ENCODE data around the gene SAMD4B. TPM values are rescaled to one million over a fixed set of nuclear protein-coding genes. Genes with fewer than 3 reads are reported as not detected.
A peak's percentile ranks its signal among the peaks of the same experiment; 100 is the strongest.
"Not testable (repeated sequence)": the region's sequence is repeated elsewhere in the genome, so short reads cannot be mapped to it uniquely, and the experiment has no call there.

The SAMD4B gene
- total RNA-seq, 1 experiment from 2014 or later: 49.7 TPM

DNA sequence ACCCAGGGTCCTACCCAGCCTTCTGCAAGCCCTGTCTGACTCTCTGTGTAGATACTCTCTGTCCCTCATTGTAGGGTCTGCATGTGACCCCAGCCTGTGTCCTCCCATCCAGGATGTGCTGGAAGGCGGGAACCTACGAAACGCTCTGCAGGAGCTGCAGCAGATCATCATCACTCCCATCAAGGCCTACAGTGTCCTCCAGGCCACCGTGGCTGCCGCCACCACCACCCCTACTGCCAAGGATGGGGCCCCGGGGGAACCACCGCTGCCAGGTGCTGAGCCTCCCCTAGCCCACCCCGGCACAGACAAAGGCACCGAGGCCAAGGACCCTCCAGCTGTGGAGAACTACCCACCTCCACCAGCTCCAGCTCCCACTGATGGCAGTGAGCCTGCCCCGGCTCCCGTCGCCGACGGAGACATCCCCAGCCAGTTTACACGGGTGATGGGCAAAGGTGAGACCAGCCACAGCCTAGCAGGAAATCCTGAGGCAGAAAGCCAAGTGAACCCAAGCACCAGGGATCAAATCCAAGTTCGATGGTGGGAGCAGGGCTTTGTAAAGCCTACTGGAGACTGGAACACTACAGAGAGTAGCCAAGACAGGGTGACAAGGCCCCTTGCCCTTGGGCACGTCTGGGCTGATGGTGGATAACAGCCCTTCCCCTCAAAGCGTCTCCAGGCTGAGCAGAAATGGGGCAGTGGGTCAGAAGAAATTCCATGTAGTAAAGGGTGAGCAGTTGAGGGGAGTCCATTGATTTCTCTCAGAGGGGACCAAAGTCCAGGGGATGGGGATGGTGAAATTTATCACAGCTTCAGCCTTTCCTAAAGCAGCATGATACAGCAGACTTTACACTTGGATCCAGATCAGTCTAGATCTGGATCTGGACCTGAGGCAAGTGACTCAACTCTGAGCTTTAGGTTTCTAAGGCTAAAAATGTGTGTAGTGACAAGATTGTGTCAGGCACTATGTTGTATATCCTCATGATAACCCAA is 35.4 kb downstream of the SAMD4B start:
- Histone ChIP-seq H3K4me3 (no peak overlapping the region), H3K36me3 (peaks cover 92% of the 10 kb centered on the region), H3K27ac (no peak overlapping the region), H3K9me3 (replicated peaks) (no peaks in the 10 kb centered on the region), H3K27me3 (replicated peaks) (no peaks in the 10 kb centered on the region), H3K4me1 (replicated peaks) (peaks cover 4% of the 10 kb centered on the region)
- no peak for DNase-seq (ENCODE audit: low read depth in 1 of 2, low spot score in 2 of 2)

DNA sequence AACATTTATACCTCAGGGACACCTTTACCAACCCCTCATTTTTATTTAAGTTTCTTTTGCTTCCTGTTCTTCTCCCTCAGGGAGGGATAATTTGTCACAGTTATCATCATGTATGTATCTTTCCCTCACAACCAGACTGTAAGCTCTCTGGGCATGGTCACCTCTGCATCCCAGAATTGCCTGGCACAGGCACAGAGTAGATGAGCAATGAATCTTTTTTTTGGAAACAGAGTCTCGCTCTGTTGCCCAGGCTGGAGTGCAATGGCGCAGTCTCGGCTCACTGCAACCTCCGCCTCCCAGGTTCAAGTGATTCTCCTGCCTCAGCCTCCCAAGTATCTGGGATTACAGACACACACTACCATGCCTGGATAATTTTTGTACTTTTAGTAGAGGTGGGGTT is 37.1 kb downstream of the SAMD4B start:
- H3K36me3 ChIP-seq: peaks cover 94% of the 10 kb centered on the region
- H3K4me1 ChIP-seq (replicated peaks); H3K4me3 ChIP-seq; H3K9me3 ChIP-seq (replicated peaks); H3K27me3 ChIP-seq (replicated peaks); H3K27ac ChIP-seq; DNase-seq (ENCODE audit: low read depth in 1 of 2, low spot score in 2 of 2): not testable (repeated sequence)

DNA sequence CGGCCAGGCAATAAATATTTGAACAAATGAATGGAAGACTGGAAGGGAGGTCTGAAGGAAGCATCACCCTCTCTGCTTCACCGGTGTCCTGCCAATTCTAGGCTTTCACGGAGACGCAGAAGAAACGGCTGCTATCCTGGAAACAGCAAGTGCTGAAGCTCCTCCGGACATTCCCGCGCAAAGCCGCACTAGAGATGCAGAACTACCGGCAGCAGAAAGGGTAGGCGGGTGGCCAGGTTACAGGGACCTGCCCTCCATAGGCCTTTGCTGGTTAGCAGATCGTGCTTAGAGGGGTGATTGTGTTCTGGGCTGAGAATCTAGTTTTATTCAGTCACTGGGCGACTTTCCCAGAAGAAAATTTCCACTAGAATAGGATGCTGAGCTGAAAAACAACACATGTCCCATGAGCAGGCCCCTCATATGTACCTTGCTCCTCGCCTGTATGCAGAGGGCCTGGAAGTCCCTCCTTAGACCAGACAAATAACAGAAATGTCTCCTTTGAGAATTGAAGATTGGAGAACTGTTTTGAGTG is 37.7 kb downstream of the SAMD4B start:
- H3K4me3 ChIP-seq: no peak overlapping the region
- H3K4me1 ChIP-seq (replicated peaks): no peaks in the 10 kb centered on the region
- H3K27me3 ChIP-seq (replicated peaks): no peaks in the 10 kb centered on the region
- H3K27ac ChIP-seq: no peak overlapping the region
- H3K9me3 ChIP-seq (replicated peaks): no peaks in the 10 kb centered on the region
- no peak for DNase-seq (ENCODE audit: low read depth in 1 of 2, low spot score in 2 of 2)
- peaks cover 93% of the 10 kb centered on the region for H3K36me3 ChIP-seq

DNA sequence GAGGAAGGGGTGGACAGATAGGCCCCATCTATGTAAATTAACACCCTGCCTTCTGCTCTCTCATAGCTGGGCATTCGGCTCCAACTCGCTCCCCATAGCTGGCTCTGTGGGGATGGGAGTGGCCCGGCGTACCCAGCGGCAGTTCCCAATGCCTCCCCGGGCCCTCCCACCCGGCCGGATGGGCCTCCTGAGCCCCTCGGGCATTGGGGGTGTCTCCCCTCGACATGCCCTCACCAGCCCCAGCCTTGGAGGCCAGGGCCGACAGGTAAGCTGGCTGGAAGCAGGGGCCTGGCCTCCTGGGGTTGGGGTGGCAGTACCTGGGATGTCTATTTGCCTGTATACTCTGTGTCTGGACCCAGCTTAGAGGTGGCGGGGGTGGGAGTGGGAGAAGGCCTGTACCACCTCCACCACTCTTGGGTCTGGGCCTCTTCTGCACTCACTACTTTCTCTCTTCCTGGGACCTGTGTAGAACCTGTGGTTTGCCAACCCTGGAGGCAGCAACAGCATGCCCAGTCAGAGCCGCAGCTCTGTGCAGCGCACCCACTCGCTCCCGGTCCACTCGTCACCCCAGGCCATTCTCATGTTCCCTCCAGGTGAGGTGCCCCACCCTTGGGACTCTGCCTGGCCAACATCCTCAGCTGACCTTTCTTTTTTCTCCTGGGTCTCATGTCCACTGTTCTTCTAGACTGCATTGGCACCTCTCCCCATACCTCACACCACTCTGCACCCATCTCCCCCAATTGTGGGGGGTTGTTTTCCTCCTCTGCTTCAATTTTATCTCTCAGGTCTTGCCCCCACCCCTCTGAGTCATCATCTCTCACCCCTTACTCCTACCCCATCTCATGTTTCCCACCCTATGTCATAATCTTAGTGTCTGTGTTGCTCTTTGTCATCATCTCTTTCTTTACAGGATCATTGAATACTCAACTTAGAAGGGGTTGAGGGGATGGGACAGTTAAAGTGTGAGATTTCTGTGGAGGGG is 38.6 kb downstream of the SAMD4B start:
- Histone ChIP-seq H3K27me3 (replicated peaks) (no peaks in the 10 kb centered on the region), H3K27ac (no peak overlapping the region), H3K9me3 (replicated peaks) (no peaks in the 10 kb centered on the region), H3K36me3 (peaks cover 91% of the 10 kb centered on the region), H3K4me3 (no peak overlapping the region), H3K4me1 (replicated peaks) (no peaks in the 10 kb centered on the region)
- DNase-seq (ENCODE audit: low read depth in 1 of 2, low spot score in 2 of 2): no peak

DNA sequence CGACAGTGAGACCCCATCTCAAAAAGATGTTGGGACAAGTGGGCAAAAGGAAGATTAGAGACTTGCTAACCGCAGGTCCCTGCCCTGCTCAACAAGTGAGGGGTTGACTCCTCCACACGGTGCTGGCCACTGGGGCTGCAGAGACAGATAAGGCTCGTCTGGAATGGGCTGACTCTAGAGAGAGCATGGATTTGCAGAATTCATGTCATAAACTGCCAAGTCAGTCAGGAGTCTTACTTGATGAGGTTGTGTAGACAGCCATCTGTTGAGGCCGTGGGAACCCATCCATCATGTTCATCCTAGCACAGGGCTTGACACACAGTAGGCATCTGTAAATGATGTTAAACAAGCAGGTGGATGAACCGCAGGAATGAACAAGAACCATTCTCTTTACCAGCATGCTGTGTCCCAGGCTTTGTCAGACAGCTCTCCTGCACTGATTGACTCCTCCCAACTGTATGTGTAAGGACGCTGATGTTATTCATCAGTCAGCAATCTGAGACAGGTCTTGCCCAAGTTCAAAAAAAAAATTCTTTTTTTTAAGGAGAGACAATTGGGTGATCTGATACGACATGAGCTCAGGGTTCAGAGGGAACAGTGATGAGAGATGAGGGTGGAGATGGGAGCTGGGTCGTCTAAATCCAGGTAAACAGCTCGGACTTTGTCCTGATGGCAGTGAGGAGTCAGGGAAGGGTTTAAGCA is 39.8 kb downstream of the SAMD4B start:
- Histone ChIP-seq H3K4me3 (no peak overlapping the region), H3K27ac (no peak overlapping the region), H3K4me1 (replicated peaks) (no peaks in the 10 kb centered on the region), H3K36me3 (peaks cover 91% of the 10 kb centered on the region), H3K27me3 (replicated peaks) (no peaks in the 10 kb centered on the region), H3K9me3 (replicated peaks) (no peaks in the 10 kb centered on the region)
- no peak for DNase-seq (ENCODE audit: low read depth in 1 of 2, low spot score in 2 of 2)

DNA sequence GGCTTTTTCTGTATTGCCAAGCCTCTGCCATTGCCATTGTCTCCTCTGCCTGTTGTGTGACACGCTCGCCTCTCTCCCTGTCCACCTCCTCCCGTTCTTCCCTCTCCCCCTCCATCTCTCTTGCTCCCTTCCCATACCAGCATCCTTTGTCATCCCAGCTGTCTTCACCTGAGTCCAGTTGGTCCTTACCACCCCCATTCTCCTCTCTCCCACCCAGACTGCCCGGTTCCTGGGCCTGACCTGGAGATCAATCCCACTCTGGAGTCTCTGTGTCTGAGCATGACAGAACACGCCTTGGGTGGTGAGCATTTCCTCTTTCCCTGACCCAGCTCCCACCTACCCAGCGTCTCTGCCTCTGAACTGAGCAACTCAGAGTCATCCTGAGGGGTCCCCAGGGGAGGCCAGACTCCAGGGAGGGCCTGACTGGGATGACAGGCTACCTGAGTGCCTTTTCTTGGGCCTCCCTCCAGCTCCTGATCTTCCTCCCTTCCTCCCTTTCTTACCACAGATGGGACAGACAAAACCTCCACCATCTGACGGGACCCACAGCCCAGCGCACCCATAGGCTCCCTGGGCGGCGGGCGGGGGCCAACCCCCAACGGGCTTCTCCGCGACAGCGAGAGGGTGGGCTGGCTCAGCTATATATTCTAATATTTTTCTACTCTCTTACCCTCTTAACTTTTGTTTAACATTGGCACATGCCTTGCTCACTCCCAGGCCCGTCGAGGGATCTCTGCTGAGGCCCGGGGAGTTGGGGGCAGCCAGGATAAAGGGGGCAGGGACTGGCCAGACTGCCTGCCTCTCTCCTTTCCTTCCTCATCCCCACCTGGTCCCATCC is 41.0 kb downstream of the SAMD4B start:
- Histone ChIP-seq H3K9me3 (replicated peaks) (no peaks in the 10 kb centered on the region), H3K4me1 (replicated peaks) (no peaks in the 10 kb centered on the region), H3K4me3 (no peak overlapping the region), H3K27me3 (replicated peaks) (no peaks in the 10 kb centered on the region), H3K27ac (no peak overlapping the region), H3K36me3 (peaks cover 91% of the 10 kb centered on the region)
- no peak for DNase-seq (ENCODE audit: low read depth in 1 of 2, low spot score in 2 of 2)

DNA sequence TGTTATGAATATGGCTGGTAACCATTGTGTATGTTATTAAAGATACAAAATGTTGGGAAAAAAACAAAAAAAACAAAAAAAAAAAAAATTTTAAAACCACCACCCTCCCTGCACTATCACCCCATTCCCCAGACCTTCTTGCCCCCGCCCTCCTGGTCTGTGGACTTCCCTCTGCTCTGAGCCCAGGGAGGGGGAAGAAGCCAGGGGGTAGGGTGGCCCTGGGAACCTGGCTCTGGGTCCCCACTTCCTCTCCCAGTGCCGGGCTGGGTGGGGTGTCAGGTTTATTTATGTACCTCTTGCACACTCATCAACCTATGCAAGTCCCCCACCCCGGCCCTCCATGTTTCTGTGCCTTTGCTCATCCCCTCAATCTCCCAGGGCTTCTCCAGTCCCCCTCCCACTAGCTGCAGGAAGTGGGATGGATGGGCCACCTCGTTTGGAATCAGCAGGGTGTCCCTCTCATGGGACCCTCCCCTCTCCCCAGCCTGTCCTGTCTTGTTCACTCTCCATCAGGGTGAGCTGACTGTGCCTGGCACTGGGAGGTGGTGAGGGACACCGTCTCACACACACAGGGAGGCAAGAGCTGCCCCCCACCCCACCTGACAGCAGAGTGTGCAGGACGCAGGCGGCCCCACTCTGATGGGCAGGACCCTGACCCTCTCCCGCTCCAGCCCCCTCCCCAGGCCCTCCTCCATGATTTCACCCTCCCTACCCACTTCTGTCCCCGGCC is 42.8 kb downstream of the SAMD4B start:
- no peak overlapping the region for H3K27ac ChIP-seq
- no peaks in the 10 kb centered on the region for H3K9me3 ChIP-seq (replicated peaks)
- peaks cover 91% of the 10 kb centered on the region for H3K36me3 ChIP-seq
- DNase-seq (ENCODE audit: low read depth in 1 of 2, low spot score in 2 of 2): no peak
- no peaks in the 10 kb centered on the region for H3K27me3 ChIP-seq (replicated peaks)
- no peak overlapping the region for H3K4me3 ChIP-seq
- peaks cover 4% of the 10 kb centered on the region for H3K4me1 ChIP-seq (replicated peaks)

DNA sequence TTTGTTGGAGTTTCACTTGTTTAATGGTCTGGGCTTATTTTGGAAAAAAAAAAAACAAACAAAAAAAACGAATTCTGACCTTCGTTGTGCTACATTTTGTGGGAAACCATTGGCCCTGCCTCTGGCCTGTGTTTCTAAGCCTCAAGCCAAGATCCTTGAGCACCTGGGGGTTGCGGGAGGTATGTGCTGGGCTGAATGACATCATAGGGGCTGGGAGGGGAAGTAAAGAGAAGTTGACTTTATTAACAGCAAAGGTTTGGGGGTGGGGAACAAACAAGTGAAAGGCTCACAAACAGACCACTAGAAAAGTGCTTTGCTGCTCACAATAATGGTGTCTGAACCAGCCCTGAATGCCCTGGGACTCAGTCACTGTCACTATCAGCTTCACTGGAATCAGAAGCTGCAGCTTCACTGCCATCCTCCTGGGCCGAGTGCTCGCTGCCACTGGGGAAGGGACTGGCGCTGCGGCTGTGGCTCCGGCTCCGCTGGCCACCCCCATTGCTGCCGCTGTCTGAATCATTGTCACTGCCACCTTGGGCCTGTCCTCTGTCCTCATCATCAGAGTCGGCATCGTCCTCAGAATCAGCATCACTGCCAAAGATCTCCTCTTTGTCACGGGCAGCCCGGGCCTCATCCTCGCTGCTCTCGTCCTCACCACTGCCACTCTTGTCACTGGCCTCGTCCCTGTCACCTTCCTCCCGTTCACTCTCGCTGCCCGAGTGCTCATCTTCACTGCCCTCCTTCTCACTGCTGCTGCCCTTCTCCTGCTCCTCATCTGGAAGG is 43.6 kb downstream of the SAMD4B start:
- Histone ChIP-seq H3K4me3 (no peak overlapping the region), H3K27ac (no peak overlapping the region), H3K36me3 (peaks cover 86% of the 10 kb centered on the region), H3K27me3 (replicated peaks) (no peaks in the 10 kb centered on the region), H3K4me1 (replicated peaks) (peaks cover 7% of the 10 kb centered on the region), H3K9me3 (replicated peaks) (no peaks in the 10 kb centered on the region)
- DNase-seq (ENCODE audit: low read depth in 1 of 2, low spot score in 2 of 2): no peak

DNA sequence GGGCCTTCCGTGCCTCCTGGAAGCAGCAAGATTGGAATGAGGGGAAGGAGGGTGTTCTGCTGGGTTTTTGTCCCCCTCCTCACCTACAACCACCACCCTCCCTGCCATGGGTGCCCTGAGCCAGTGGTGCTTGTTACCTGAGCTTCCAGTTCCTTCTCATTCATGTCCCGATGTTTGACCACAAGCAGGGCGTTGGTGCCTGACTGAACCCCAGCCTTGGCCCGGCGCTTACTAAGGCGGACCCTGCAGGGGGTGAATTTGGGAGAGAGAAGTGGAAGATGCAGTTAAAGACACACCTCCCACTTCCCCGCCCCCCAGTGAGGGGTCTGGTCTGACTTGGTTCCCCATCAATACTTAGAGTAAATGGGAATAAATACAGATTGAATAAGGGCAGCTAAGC is 44.3 kb downstream of the SAMD4B start:
- no peak for DNase-seq (ENCODE audit: low read depth in 1 of 2, low spot score in 2 of 2)
- Histone ChIP-seq H3K4me1 (replicated peaks) (peaks cover 7% of the 10 kb centered on the region), H3K27ac (no peak overlapping the region), H3K27me3 (replicated peaks) (no peaks in the 10 kb centered on the region), H3K4me3 (no peak overlapping the region), H3K36me3 (peaks cover 82% of the 10 kb centered on the region), H3K9me3 (replicated peaks) (no peaks in the 10 kb centered on the region)

DNA sequence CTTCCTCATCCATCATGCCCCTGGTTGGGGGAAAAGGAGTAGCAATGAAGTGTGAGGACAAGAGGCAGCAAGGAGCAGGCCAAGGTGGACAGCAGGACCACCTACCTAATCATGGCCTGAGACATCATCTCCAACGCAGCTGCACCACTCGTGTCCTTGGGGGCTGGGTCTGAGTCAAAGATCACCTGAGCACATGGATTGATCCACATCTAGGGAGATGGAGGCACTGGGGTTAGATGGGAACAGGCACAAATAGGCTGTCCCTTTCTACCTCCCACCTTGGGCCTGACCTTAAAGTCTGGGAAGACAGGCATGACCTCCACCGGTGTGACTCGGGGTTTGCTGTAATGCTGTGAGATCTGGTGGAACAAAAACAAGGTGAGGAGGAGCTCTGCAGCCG is 46.4 kb downstream of the SAMD4B start:
- H3K27ac ChIP-seq: no peak overlapping the region
- H3K4me1 ChIP-seq (replicated peaks): peaks cover 12% of the 10 kb centered on the region
- H3K36me3 ChIP-seq: peaks cover 72% of the 10 kb centered on the region
- H3K4me3 ChIP-seq: no peak overlapping the region
- DNase-seq (ENCODE audit: low read depth in 1 of 2, low spot score in 2 of 2): no peak
- no peaks in the 10 kb centered on the region for H3K9me3 ChIP-seq (replicated peaks)
- H3K27me3 ChIP-seq (replicated peaks): no peaks in the 10 kb centered on the region

DNA sequence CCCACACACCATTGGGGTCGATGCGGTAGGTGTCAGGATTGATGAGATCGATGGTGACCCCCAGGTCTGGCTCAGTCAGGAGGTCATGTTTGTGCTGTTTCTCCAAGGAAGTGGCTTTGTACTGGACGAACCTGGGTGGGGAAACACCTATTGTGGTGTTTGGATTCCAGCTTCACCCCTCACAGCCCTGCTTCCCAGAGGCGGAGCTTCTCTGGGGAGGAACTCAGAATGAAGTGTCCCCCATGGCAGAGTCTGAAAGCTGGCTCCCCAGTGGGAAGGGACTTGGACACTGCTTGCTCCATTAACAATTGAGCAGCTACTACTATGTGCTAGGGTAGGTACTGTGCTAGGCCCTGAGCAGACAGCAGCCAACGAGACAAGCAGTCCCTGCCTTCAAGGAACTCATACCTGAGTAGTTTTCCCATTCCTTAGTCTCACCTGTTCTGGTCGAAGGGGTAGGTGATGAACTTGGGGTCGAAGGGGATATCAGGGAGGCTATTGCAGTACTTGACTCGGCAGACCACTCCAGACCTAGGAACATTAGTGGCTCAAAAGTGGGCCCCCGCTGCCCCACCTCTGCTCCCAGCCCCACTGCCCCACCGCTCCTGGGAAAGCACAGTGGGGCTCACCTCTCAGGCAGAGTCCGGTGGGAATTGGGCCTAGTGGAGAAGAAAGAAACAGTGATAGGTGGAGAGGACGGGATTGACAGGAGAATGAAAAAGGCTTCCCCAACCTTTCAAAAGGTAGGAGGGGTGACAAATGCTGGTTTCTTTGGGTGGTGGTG is 47.6 kb downstream of the SAMD4B start:
- Histone ChIP-seq H3K27ac (no peak overlapping the region; the same call in 1 of the 2 replicates), H3K36me3 (peaks cover 70% of the 10 kb centered on the region), H3K4me1 (replicated peaks) (peaks cover 12% of the 10 kb centered on the region), H3K4me3 (peak overlapping the region; percentile 89), H3K9me3 (replicated peaks) (no peaks in the 10 kb centered on the region), H3K27me3 (replicated peaks) (no peaks in the 10 kb centered on the region)
- DNase-seq (ENCODE audit: low read depth in 1 of 2, low spot score in 2 of 2): no peak
